ENCODE data around the gene GRIK2. TPM values are rescaled to one million over a fixed set of nuclear protein-coding genes. Genes with fewer than 3 reads are reported as not detected.

The GRIK2 gene
- total RNA-seq, 4 donors from 2014 or later, result 0.46 to 3.7 (median 1.8) TPM

DNA sequence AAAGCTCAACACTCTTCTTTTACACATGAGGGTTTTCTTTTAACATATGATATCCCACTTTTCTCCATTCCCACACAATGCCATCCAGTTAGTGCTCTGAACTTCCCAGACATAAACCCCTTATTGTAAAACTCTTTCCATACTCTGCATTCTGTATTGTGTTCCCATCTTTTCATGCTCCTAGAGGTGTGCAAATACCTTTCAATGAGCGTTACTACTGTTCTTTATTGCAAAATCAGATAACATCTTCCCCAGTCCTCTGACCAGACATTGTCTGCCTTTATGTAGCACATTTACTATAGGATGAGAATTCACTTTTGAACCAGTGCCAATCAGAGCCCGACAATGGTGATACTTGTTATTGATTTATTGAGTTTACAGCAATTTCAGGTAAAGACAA, 296.2 kb downstream of the GRIK2 start:
- no peak for TF ChIP-seq POLR2AphosphoS5 (IDR thresholded peaks at IDR 0.05)
- no peak for TF ChIP-seq POLR2A (IDR thresholded peaks at IDR 0.05; ENCODE audit: low read depth)
- no peak for TF ChIP-seq EP300 (IDR thresholded peaks at IDR 0.05)
- TF ChIP-seq, protein P1, sequence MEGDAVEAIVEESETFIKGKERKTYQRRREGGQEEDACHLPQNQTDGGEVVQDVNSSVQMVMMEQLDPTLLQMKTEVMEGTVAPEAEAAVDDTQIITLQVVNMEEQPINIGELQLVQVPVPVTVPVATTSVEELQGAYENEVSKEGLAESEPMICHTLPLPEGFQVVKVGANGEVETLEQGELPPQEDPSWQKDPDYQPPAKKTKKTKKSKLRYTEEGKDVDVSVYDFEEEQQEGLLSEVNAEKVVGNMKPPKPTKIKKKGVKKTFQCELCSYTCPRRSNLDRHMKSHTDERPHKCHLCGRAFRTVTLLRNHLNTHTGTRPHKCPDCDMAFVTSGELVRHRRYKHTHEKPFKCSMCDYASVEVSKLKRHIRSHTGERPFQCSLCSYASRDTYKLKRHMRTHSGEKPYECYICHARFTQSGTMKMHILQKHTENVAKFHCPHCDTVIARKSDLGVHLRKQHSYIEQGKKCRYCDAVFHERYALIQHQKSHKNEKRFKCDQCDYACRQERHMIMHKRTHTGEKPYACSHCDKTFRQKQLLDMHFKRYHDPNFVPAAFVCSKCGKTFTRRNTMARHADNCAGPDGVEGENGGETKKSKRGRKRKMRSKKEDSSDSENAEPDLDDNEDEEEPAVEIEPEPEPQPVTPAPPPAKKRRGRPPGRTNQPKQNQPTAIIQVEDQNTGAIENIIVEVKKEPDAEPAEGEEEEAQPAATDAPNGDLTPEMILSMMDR (IDR thresholded peaks at IDR 0.05), result no peak

DNA sequence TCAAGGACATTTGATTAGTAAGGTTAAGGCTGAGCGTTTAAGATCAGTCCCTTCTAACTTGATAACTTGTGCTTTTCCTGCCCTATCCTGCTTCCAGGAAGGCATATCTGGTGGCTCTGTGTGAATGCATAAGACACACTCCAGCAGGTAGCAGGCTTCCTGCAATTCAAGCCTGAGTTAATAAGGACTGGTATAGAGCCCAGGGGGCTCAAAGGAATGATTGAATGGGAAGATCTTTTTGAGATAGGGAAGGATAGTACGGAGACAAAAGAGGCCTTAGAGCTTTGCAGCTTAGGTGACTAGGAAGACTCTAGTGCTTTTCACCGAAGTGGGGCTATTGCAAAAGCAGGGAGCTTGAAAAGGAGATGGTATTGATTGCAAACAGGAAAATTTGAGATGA, 307.1 kb downstream of the GRIK2 start:
- Histone ChIP-seq H3K4me1 (no peaks in the 10 kb centered on the region), H3K27me3 (no peaks in the 10 kb centered on the region), H3K27ac (replicated peaks in 1 of 4) (no peak overlapping the region), H3K9me3 (no peaks in the 10 kb centered on the region), H3K36me3 (no peaks in the 10 kb centered on the region), H3K4me3 (no peak overlapping the region)
- no peak for DNase-seq (ENCODE audit: extremely low spot score)
- intact Hi-C loops (cut with DNase I), result no loop called here
- WGBS, result 81% methylated on average over 3 of the region's 3 CpGs
- no peak for TF ChIP-seq EP300 (IDR thresholded peaks at IDR 0.05)
- TF ChIP-seq POLR2AphosphoS5 (IDR thresholded peaks at IDR 0.05), result no peak

More for the DNA sequence above, 296.2 kb downstream of the GRIK2 start:
- Histone ChIP-seq H3K4me1 (no peaks in the 10 kb centered on the region), H3K27me3 (no peaks in the 10 kb centered on the region), H3K36me3 (no peaks in the 10 kb centered on the region), H3K4me3 (no peak overlapping the region), H3K9me3 (no peaks in the 10 kb centered on the region), H3K27ac (replicated peaks in 1 of 4) (no peak overlapping the region)
- intact Hi-C loops (cut with DNase I), result loop anchor here (10.0 kb wide), 1 partner anchor 635 kb away; no protein-coding TSS in a partner anchor
- DNase-seq (ENCODE audit: extremely low spot score), result no peak
- 89% methylated on average over 2 of the region's 2 CpGs for WGBS

DNA sequence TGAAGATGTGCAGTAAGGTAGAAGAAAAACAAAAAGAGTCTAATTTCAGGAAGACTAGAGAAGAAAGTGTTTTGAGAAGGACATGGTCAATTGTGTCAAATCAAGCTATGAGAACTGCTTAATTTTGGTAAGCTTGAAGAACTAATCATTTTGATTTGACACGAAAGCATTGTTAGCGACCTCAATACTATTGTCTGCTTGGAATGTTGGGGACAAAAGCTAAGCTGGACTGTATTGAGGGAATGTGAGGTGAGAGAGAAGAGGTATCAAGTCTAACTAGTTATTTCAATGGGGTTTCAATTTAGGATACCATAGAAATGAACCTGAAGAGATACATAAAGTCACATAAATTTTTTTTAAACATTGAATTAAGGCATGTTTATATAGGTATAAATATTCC, 309.8 kb downstream of the GRIK2 start:
- Histone ChIP-seq H3K27me3 (no peaks in the 10 kb centered on the region), H3K27ac (replicated peaks in 1 of 4) (no peak overlapping the region), H3K9me3 (no peaks in the 10 kb centered on the region), H3K4me1 (no peaks in the 10 kb centered on the region), H3K4me3 (no peak overlapping the region), H3K36me3 (no peaks in the 10 kb centered on the region)
- no peak for DNase-seq (ENCODE audit: extremely low spot score)
- WGBS, result 91% methylated on average over 2 of the region's 2 CpGs
- TF ChIP-seq POLR2AphosphoS5 (IDR thresholded peaks at IDR 0.05), result no peak
- intact Hi-C loops (cut with DNase I), result no loop called here

DNA sequence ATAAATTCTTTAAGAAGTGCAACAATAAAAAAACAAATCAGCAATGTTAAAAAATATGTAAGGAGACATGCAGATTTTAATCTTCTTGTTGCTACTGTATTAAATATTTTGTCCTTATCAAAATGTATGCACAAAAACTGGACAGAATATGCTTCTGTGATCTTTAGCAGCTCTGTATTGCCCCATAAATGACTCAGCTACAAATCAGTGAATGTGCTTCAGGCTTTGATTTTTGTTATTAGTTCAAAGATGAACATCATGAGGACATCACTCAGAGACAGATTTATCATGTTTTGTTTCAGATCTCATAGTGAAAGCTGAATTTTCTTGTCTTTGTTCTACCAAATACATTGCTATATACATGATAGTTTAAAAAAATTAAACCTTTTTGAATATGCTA, 312.4 kb downstream of the GRIK2 start:
- Histone ChIP-seq H3K4me1 (no peaks in the 10 kb centered on the region), H3K27me3 (no peaks in the 10 kb centered on the region), H3K27ac (replicated peaks in 1 of 4) (no peak overlapping the region), H3K36me3 (no peaks in the 10 kb centered on the region), H3K4me3 (no peak overlapping the region), H3K9me3 (no peaks in the 10 kb centered on the region)
- TF ChIP-seq POLR2A (IDR thresholded peaks at IDR 0.05; ENCODE audit: low read depth), result no peak
- TF ChIP-seq, protein P1 (IDR thresholded peaks at IDR 0.05), result no peak
- TF ChIP-seq EP300 (IDR thresholded peaks at IDR 0.05), result no peak
- no peak for TF ChIP-seq POLR2AphosphoS5 (IDR thresholded peaks at IDR 0.05)
- DNase-seq (ENCODE audit: extremely low spot score), result no peak
- intact Hi-C loops (cut with DNase I), result no loop called here

DNA sequence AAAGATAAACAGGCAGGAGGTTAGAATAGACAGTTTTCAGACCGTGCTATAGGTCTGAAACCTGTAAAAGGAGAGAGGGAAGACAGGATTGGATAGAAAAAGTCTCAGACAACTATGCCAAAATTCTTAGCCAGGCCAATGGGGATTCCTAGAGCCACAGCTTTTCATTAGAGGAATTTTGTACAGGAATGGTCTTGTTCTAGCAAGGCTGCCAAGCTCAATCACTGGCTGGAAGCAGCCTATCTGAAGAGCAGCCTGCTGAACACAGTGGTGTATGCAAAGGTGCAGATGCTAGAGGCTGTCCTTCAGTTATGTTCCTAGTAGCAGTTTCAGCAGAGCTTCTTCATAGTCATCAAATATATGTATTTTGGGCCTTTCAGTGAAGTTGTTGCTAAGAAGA, 313.1 kb downstream of the GRIK2 start:
- intact Hi-C loops (cut with DNase I), result no loop called here
- no peak overlapping the region for H3K27ac ChIP-seq (replicated peaks in 1 of 4)
- H3K36me3 ChIP-seq, result no peaks in the 10 kb centered on the region
- no peak overlapping the region for H3K4me3 ChIP-seq
- 65% methylated on average over 1 of the region's 1 CpG for WGBS
- TF ChIP-seq EP300 (IDR thresholded peaks at IDR 0.05) (no peak), POLR2A (IDR thresholded peaks at IDR 0.05; ENCODE audit: low read depth) (no peak), POLR2AphosphoS5 (IDR thresholded peaks at IDR 0.05) (no peak)
- TF ChIP-seq, protein P1 (IDR thresholded peaks at IDR 0.05), result no peak
- no peaks in the 10 kb centered on the region for H3K4me1 ChIP-seq
- H3K27me3 ChIP-seq, result no peaks in the 10 kb centered on the region
- H3K9me3 ChIP-seq, result no peaks in the 10 kb centered on the region
- no peak for DNase-seq (ENCODE audit: extremely low spot score)

DNA sequence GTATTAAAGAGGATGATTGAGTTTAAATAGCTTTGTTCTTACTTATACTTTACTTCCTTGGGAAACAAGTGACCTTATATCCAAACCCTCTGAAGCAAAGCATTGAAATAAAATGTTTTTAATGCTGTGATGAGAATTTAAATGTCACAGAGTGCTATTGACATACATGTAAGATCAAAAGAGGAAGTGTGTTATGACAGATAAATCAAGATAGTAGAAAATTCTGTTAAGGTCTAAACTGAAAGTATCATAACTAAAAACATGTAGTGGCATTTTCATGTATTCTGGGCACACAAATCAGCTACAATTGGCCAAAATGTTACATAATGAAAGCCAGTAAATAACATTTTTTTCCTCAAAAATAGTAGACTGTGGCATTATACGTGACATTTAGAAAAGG, 318.0 kb downstream of the GRIK2 start:
- Histone ChIP-seq H3K9me3 (no peaks in the 10 kb centered on the region), H3K4me3 (no peak overlapping the region), H3K4me1 (no peaks in the 10 kb centered on the region), H3K27me3 (no peaks in the 10 kb centered on the region), H3K27ac (replicated peaks in 1 of 4) (no peak overlapping the region), H3K36me3 (no peaks in the 10 kb centered on the region)
- no peak for DNase-seq (ENCODE audit: extremely low spot score)
- 83% methylated on average over 1 of the region's 1 CpG for WGBS
- intact Hi-C loops (cut with DNase I), result no loop called here
- no peak for TF ChIP-seq EP300 (IDR thresholded peaks at IDR 0.05)
- TF ChIP-seq POLR2AphosphoS5 (IDR thresholded peaks at IDR 0.05), result no peak
- TF ChIP-seq, protein P1 (IDR thresholded peaks at IDR 0.05), result no peak
- no peak for TF ChIP-seq POLR2A (IDR thresholded peaks at IDR 0.05; ENCODE audit: low read depth)

All from esophagus muscularis mucosa (tissue), 4 donors.